ENCODE measurements around the gene CD300LB.
"Not testable (repeated sequence)": the region's sequence is repeated elsewhere in the genome, so short reads cannot be mapped to it uniquely, and the experiment has no call there.

Gene CD300LB

DNA sequence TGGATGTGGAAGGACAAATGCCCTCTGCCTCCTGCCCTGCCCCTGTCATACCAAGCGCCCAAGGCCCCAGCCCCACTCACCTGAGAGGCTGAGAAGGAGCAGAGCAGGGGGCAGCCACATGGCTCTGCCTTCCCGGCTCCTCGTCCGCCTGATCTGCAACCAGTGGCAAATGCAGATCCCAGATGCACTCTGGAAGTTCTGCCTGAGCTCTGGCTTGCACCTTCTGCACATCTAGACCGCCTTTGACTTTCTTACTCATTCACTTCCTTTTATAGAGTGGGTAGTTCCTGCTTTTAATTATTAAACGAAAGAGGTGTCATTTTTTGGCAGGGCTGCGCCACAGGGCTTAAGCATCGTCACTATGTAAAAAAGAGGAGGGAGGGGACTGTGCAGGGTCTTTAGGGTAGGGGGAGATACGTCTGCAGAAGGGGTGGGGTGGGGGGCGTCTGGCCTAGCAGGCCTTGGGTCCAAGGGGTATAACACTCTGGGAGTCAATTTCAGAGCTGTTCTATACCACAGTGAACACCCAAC lies at the start of gene CD300LB:
TSS of gene CD300LB (minus strand) at position 245 of the 531 bp plus-strand sequence. CDS start at position 120, 125 bp downstream.
- no peak for DNase-seq

DNA sequence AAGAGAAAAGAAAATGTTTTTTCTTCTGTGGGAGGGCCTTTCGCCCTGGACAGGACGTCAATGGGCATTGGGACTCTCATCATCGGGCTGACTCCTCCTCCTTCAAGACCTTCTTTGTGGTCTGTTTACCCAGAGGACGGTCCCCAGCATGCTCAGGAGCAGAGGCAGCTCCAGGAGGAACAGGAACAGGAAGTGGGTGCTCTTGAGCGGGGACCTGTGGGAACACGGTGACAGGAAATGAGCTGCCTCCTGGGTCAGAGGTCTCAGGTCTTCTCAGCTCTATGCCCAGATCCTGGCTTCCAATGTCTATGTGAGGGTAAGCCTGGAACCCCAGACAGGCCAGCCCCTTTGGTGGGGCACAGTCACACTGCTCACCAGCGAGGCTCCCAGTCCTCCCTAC lies 48.6 kb upstream of the CD300LB start:
- no peak for DNase-seq

DNA sequence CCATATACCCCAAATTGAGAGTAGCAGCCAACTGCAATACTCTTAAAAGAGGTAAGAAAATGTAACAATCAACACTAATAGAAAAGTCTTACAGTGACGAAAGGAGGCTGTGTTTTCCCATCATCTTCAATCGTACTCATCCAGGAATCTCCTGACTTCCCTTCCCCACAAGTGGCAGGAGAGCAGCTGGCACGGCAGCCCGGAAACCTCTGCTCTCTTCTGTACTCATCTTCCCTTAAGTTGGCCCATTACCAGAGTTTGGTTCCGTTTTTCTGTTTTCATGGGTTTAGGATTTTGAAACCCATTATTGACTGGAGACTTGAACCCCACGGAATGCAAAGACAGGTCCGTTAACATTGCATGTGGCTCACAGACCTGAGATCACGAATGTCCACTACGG lies 47.7 kb upstream of the CD300LB start:
- DNase-seq = no peak

DNA sequence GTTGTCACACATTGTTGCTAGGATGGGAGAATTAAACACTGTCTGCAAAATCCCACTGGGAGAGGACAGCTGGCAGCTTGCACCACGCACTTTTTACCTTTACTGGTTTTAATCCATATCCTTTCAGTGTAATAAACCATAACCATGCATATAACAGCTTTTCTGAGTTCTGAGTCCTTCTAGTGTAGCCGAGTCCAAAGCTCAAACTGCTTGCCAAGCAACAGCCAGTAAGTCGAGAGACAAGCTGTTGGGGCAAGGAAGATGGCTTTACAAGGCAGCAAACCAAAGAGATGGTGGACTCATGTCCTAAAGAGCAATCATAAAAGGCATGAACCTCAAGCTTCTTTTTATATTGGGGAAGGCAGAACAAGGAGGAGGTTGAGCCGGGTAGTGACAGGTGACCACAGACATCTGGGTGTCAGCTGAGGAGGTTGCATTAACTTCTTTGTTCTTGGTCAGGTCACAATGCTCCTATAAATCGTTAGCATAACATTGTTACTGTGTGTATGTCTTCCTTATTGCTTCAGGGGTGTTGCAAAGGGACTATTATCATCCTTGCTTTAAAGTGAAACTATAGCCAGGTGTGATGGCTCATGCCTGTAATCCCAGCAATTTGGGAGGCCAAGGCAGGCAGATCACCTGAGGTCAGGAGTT lies 43.3 kb upstream of the CD300LB start:
- DNase-seq = no peak

DNA sequence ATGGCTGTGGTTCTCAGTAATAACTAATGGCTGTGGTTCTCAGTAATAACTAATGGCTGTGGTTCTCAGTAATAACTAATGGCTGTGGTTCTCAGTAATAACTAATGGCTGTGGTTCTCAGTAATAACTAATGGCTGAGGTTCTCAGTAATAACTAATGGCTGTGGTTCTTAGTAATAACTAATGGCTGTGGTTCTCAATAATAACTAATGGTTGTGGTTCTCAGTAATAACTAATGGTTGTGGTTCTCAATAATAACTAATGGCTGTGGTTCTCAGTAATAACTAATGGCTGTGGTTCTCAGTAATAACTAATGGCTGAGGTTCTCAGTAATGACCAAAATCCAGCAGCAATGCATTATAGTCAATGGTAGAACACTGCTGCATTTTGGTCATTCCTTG lies 42.4 kb upstream of the CD300LB start:
- not testable (repeated sequence) for DNase-seq

DNA sequence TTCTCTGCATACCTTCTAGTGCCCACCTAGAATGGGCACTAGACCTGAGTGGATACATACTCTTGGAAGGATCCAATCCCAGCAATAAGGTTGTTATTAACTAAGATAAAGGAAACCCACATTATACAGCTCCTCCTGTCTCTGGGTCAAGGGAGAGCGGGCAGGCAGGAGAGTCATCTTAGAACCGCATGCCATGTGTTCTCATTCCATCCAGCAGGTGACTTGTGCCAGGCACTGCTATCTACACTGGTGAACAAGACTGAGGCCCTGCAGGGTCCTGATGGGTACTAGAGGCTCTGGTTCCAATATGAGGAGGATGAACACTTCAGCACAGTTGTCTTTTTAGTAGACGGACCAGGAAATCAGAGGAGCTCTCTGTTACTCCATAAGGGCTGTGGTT lies 41.9 kb upstream of the CD300LB start:
- no peak for DNase-seq

DNA sequence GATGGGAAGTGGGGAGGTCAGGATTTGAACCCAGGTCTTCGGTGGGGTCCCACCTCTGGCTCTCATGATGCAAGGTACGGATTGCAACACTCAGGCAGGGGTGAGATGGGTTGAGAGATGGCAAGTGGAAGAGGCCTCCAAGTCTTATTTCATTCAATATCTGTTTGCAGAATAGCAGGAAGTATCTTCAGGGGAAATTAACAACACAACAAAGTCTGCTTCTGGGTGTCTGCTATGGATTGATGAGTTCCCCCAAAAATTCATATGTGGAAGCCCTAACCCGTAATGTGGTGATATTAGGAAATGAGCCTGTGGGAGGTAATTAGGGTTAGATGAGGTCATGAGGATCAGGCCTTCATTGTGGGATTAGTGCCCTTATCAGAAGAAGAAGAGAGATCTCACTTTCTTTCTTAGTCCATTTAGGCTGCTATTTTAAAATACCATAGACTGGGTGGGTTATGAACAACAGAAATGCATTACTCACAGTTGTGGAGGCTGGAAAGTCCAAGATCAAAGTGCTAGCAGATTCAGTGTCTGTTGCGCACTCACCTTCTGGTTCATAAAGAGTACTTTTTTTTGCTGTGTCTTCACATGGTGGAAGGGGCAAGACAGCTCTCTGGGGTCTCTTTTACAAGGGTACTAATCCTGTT lies 40.5 kb upstream of the CD300LB start:
- no peak for DNase-seq

DNA sequence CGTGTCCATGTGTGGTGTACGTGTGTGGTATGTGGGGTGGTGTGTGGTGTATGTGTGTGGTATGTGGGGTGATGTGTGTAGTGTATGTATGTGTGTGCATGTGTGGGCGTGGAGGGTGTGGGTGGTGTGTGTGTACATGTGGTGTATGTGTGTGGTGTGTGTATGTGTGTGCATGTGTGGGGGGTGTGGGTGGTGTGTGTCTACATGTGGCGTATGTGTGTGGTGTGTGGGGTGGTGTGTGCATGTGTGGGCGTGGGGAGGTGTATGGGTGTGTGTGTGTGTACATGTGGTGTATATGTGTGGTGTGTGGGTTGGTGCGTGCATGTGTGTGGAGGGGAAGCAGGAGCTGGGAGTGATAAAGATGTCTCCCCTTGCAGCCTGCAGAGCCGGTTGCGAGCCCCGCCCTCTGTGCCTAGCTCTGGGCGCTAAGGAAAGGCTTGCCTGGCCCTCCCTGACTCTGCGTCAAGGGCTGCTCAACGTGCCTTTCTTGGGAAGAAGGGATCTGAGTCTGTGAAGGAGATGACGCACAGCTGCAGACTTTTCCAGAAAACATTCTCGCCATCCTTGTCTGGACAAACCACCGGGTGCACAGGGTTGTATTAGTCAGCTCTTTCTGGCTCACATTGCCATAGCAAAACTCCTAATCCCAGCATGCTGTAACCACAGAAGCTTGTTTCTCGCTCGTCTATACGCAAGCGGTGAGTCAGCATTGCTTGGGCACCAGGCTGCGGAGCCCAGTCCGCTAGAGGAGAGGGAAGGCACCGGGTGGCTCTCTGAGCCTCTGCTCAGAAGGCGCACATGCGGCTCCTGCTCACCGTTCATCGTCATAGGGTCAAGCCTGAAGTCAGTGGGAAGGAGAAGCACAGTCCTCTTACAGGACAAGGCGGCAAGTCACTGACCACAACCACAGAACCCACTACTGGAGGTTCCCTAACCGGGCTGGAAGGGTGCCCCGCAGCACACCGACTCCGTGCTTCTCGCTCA lies 38.0 kb upstream of the CD300LB start:
- no peak for DNase-seq

DNA sequence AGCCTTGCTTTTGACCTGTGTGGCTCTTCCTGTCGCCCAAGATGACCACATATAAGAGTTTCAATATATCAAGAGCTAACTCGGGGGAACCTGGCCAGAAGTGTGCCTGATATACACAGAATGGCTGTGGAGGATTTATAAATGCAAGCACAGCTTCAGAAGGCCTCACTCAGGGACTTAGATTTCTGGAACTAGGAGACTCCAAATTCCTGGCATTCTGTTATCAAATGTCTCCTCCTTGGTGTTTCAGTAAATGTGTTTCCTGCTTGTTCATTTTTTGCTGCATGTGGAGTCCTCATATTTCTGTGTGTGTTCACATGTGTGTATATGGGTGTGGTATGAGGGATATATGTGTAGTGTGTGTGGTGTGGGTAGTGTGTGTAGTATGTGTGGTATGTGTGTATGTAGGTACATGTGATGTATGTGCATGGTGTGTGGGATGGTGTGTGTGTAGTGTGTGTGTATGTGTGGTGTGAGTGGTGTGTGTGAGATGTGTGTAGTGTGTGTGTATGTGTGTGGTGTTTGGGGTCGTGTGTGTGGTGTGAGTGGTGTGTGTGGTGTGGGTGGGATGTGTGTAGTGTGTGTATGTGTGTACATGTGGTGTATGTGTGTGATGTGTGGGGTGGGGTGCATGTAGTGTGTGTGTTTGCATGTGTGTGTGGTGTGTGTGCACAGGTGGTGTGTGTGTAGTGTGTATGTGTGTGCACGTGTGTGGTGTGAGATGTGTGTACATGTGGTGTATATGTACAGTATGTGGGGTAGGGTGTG lies 37.0 kb upstream of the CD300LB start:
- DNase-seq = no peak

DNA sequence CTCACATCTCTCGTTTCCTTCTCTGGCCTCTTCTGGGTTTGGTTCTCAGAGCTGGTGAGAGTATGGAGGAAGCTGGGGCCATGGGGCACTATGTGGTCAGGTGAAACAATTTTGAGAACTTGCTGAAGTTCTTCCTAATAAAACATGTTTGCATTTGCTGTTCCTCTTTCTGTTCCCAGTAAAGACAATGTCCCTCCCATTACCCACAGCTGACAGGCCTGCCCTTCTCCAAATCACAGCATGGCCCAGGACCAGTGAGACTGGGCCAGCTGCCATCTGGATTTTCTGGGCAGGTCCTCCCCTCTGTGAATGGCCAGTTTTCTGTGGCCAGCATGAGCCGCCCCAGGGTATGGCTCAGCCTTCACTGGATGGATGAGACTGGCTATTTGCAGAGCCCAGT lies 36.1 kb upstream of the CD300LB start, which contains the start of gene CD300H:
TSS of gene CD300H (minus strand) at position 113 of the 400 bp plus-strand sequence.
- DNase-seq = no peak

DNA sequence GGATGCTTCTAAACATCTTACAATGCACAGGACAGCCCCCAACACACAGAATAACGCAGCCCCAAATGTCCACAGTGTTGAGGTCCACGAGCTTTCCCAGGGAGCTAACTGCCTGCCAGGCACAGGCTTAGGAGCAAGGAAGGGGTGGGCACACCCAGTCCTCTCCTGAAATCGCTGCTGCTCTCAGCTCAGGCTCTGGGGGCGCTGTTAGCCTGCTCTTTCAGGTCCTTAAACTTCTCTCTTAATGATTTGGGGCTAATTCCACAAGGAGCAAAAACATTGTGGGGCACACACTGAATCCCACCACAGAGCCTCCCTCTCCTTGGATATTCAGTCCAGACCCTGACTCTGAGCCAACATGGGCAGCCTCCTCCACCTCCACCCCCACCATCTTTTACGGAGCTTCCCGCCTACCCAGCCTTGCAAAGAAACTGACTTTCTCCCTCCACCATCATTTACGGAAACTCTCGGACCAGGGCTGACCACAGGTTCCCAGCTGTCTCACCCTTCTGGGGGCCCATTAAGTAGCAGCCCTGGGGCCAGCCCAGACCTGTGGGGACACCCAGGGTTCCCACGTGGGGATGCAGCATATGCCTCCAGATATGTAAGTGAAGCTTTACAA lies 35.0 kb upstream of the CD300LB start:
- peak; percentile 29 for DNase-seq

DNA sequence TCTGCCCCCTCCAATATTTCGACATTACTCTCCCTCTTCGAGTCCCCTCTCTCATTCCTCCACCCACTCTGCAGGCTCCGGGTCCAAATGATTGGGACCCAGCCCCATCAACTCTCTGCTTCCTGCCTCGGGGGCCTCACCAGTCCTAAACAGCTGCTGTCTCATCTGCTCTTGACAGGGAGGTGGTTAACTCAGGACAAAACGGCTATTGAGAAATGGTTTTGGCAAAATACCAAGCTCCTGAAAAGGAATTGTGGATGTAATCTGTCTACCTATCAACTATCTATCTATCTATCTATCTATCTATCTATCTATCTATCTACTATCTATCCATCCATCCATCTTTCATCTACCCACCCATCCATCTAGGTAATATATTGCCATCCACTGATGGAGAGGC lies 33.9 kb upstream of the CD300LB start:
- DNase-seq = no peak

DNA sequence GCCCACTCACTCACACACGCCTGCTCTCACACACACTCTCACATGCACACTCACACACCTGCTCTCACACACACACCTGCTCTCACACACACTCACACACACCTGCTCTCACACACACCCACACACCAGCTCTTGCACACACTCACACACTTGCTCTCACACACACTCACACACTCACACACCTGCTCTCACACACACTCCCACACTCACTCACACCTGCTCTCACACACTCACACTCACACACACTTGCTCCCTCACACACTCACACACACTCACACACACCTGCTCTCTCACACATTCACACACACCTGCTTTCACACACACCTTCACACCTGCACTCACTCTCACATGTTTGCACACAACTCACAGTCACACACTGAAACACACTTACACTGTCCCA lies 32.1 kb upstream of the CD300LB start:
- DNase-seq = no peak

DNA sequence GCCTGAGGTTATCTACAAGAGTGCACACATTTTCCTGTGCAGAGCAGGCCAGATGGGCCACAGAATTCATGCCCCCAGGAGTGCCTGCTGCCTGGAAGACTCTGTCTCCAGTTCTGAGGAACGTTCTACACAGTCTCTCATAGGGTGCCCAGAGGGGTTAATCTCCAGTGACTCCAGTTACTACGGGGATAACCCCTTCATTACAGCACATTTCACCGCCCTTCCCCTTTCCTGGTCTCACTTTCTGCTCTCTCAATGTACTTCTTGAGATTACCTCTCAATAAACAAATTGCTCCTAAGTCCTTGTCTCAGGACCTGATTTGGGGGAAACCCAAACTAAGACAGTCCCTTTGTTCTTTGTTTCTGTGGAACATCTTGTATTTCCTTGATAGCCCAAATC lies 30.3 kb upstream of the CD300LB start:
- DNase-seq = no peak

DNA sequence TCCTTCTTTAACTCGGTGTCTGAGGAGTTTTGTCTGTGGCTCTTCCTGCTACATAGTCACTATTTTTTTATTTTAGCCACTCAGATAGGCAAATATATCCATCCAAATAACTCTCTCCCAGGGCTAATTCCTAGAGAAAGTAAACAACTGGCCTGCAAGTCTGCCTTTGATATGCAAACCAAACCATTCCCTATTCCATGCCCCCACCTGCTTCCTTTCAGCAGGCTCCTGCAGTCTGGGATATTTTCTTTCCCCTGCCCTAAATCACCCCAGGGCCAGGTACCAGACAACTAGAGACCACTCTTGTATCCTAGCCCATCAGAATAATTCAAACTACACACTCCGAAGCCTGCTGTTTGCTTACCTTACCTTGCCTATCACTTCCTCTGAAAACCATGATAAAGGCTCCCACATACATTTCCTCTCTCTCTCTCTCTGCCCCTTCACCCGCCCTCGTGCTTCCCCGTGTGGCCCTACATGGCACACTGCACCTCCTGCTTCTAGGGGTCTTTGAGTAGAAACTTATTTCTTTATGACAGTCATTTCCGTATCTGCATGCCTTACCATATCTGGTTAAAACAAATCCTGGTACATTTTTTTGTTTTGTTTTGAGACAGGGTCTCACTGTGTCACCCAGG lies 27.7 kb upstream of the CD300LB start:
- DNase-seq = no peak

DNA sequence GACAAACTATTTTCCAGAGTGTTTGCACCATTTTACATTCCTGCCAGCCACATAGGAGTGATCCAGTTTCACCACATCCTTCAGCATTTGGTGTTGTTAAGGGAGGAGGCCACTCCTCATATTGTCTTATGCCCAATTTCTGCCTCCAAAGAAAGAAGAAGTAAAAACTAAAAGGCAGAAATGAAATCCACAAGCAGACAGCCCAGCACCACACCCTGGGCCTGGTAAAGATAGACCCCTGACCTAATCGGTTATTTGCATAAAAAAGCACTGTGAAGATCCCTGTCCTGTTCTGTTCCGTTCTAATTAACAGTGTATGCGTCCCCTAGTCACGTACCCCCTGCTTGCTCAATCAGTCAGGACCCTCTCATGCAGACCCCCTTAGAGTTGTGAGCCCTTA lies 27.1 kb upstream of the CD300LB start:
- DNase-seq = not testable (repeated sequence)

DNA sequence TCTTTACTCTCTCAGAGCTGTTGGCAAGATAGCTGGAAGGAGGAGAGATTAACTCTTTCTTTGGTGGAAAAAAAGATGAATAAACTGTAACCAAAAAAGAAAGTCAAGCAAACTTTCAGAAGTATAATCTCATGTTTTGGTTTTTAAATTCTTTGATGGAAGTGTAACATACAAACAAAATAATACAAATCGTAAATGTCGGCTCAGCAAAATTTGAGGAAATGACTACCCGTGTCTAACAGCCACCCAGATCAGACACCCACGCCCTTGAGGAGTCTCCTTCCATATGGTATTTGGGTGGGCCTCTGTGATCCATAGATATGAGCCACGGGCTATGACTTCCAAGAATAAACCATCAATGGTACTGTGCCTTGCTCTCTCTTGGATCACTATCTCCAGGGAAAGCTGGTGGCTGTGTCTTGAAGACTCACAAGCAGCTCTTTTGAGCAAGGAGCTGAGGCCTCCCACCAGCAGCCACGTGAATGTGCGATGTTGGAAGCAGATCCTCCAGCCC lies 24.2 kb upstream of the CD300LB start:
- no peak for DNase-seq

DNA sequence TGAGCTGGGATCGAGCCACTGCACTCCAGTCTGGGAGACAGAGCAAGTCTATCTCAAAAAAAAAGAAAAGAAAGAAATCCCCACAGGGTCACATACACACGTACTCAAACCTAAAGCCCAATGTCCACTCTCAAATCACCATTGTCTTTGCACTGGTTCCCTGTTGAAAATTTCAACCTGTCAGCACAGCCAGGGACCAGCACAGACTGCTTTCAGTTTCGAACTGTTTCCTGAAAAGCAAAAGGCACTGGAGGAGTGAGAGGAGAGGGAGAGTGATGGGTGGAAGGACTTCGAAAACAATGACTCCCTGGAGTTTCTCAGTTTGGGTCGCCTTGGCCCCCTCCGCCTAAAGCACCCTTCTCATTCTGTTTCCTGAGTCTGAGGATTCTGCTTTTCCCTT lies 23.6 kb upstream of the CD300LB start:
- no peak for DNase-seq

DNA sequence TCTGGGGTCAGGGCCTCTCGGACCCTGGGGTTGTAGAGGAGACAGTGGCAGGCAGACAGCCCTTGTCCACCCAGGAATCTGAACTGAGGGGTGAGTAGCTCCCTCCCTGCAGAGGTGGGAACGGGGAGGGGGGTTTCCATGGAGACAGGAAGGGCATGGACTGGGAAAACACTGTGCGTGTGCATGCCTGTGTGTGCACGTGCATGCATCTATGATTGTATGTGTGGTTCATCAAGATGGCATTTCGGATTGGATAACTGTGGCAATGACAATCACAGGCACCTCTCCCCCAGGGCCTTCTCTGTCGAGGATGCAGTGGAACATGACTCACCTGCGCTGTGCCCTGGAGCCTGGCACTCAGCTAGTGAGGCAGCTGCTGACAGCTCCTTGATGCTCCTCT lies 20.8 kb upstream of the CD300LB start:
- DNase-seq = peak; percentile 54

DNA sequence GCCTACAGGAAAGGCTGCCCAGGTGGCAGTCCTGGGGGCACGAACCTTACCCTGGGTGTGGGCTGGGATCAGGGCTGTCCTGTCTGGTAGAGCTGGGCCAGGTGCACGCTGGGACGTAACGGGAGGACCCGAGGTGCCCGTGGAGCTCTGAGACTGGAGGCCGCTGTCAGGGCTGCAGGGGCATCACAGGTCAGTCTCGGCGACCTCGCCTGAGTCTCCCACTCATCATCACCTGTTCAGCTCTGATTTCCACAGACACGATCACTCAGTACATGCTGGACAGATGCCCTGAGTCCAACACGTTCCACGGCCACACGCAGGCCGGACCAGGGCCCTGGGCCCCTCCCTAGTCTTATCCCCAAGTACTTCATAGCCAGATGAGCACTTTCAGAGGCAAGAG lies 19.3 kb upstream of the CD300LB start:
- DNase-seq = no peak

DNA sequence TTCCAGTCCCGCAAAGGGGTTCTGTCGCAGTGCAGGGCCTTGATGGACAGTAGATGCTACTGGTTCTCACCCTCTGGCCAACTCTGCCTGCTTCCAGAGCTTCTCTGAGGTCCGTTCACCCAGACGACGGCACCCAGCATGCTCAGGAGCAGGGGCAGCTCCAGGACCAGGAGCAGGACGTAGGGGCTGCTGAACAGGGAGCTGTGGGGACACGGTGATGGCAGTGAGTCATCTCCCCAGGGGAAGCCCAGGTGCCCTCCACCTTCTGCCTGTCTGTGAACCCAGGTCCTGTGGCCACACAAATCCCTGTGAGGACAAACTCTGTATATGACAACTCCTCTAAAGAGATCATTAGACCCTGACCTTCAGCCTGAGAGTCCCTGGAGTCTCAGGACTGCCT lies 18.1 kb upstream of the CD300LB start:
- DNase-seq = no peak
